Right lobe of liver (tissue), 6 donors: Measurements from ENCODE around the gene PRMT3. TPM values are rescaled to one million over a fixed set of nuclear protein-coding genes. Genes with fewer than 3 reads are reported as not detected.
"Not testable (repeated sequence)": the region's sequence is repeated elsewhere in the genome, so short reads cannot be mapped to it uniquely, and the experiment has no call there.

ENCODE experiments used
- ATAC-seq, 4 donors: fragments of 200-7000 bp; cut with Tn5 transposase; one replicate each; pipeline ENCODE4 v1.9.1; 2020; ENCODE audit warnings: mild to moderate bottlenecking in 4 of 4, moderate library complexity in 4 of 4
- DNase-seq, 3 donors: peaks; one replicate each; pipeline ENCODE4 v3.0.0-alpha.2; 2020
- H3K27ac ChIP-seq, 3 donors: fragments of 200-600 bp; one replicate each; pipeline ENCODE4 v1.8.0; 2022
- H3K27me3 ChIP-seq, 2 donors: fragments of 200-600 bp; one replicate each; pipeline ENCODE4 v1.8.0; 2022
- H3K36me3 ChIP-seq, 4 donors: fragments of 200-600 bp; sonication (generic) in 1 of 4; one replicate each; pipeline versions ENCODE4 v1.5.1 to v1.8.0; 2017 to 2022; ENCODE audit warnings: control low read depth in 1 of 4
- H3K4me1 ChIP-seq, 4 donors: fragments of 200-600 bp; sonication (generic) in 1 of 4; one replicate each; pipeline versions ENCODE4 v1.5.1 to v1.8.0; 2017 to 2022; ENCODE audit warnings: control low read depth in 1 of 4
- H3K4me3 ChIP-seq, 3 donors: fragments of 200-600 bp; one replicate each; pipeline ENCODE4 v1.8.0; 2022
- H3K9me3 ChIP-seq, 4 donors: fragments of 200-600 bp; sonication (generic) in 1 of 4; one replicate each; pipeline versions ENCODE4 v1.5.1 to v1.8.0; 2017 to 2022; ENCODE audit warnings: control low read depth in 1 of 4
- CTCF ChIP-seq, 4 donors: fragments of 200-600 bp in 3 of 4; fragments of 450-650 bp in 1 of 4; IDR thresholded peaks; one replicate each; pipeline versions ENCODE4 v1.5.1 to v1.8.0; 2016 to 2022; ENCODE audit warnings: antibody characterized with exemption in 4 of 4, mild to moderate bottlenecking in 2 of 4
- POLR2A ChIP-seq: fragments of 450-650 bp; IDR thresholded peaks from one replicate; pipeline ENCODE4 v1.6.1; 2017; ENCODE audit warnings: antibody characterized with exemption, mild to moderate bottlenecking
- WGBS: methylation state at CpG from one replicate; pipeline ENCODE4 v1.1.6; 2018; ENCODE audit warnings: low coverage, low lambda C conversion rate; ENCODE audit not compliant: insufficient coverage; ENCODE audit errors: missing lambda C conversion rate; 5-methylcytosine and 5-hydroxymethylcytosine counted together
- intact Hi-C, 2 donors: fragments of 100-400 bp; cut with DNase I; formaldehyde crosslinking; loops; one replicate each; pipeline versions ENCODE4 v1.11.2 to v1.14.1; 2022
- total RNA-seq, 6 experiments: library from RNA; depleted of rRNA in 2 of 6; stranded (reverse); fragments of >200 nt in 2 of 6; fragmentation: NEBNext Ultra II Directional in 3 of 6; extraction: Animal tissue kit (Norgen Biotek cat#: 25700) in 3 of 6; gene quantifications; one replicate each; pipeline versions ENCODE4 v1.1.0 to v1.2.4, GENCODE V29; 2016 to 2023
- donor health status: DM: no; HTN: yes; CAD: no.
- donor health status: DM: no; HTN: no; CAD: no.
- donor health status: DM: no; HTN: no; CAD: no.
- donor health status: DM: no; HTN: yes; CAD: no.
- donor health status: DM: no; HTN: yes; CAD: no.

The PRMT3 gene
- total RNA-seq, 6 experiments from 2014 or later = 3.4 to 11.8 (median 4.6) TPM

DNA sequence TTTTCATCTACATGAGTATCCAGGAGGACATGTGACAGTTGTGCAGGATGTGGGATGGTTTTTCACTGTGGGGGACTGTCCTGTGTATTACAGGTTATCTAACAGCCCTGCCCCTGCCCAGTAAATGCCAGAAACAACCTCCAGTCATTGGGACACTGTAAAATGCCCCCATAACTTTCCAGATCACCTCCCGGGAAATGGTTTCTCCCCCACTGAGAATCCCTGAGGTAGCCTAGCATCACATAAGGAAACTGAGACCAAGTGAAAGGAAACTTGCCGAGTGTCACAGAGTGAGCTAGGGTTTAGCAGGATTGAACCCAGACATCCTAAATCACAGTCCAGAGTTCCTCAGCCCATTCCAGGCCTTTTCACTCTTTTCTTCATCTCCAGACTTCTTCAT lies 163.6 kb downstream of the PRMT3 start:
- intact Hi-C loops = no loop called here
- ATAC-seq = no peak
- 25% methylated on average over 2 of the region's 2 CpGs for WGBS

GRCh38 chr11:20555783-20556182 lies 168.3 kb downstream of the PRMT3 start:
- DNase-seq (no peak), ATAC-seq (no peak)
- intact Hi-C loops = no loop called here
- WGBS = 32% methylated on average over 1 of the region's 3 CpGs
- TF ChIP-seq POLR2A (no peak), CTCF (IDR thresholded peaks at IDR 0.05) (no peak)
- Histone ChIP-seq H3K36me3 (no peaks in the 10 kb centered on the region), H3K4me1 (no peaks in the 10 kb centered on the region), H3K27ac (no peak overlapping the region), H3K27me3 (no peaks in the 10 kb centered on the region), H3K9me3 (no peaks in the 10 kb centered on the region), H3K4me3 (no peak overlapping the region)

More for the DNA sequence above, 163.6 kb downstream of the PRMT3 start:
- Histone ChIP-seq H3K9me3 (no peaks in the 10 kb centered on the region), H3K27ac (no peak overlapping the region), H3K4me1 (no peaks in the 10 kb centered on the region), H3K27me3 (no peaks in the 10 kb centered on the region), H3K36me3 (no peaks in the 10 kb centered on the region), H3K4me3 (no peak overlapping the region)
- DNase-seq = no peak
- TF ChIP-seq POLR2A = no peak
- TF ChIP-seq CTCF (IDR thresholded peaks at IDR 0.05) = no peak

GRCh38 chr11:20556396-20556795 lies 168.9 kb downstream of the PRMT3 start:
- H3K36me3 ChIP-seq, H3K4me3 ChIP-seq, DNase-seq, H3K4me1 ChIP-seq, H3K9me3 ChIP-seq, H3K27ac ChIP-seq, intact Hi-C loops, ATAC-seq, H3K27me3 ChIP-seq: not testable (repeated sequence)

GRCh38 chr11:20558741-20559140 lies 171.2 kb downstream of the PRMT3 start:
- Histone ChIP-seq H3K9me3 (no peaks in the 10 kb centered on the region), H3K27me3 (no peaks in the 10 kb centered on the region), H3K36me3 (no peaks in the 10 kb centered on the region), H3K4me3 (no peak overlapping the region), H3K27ac (no peak overlapping the region), H3K4me1 (no peaks in the 10 kb centered on the region)
- 75% methylated on average over 4 of the region's 4 CpGs for WGBS
- no peak for DNase-seq
- intact Hi-C loops = no loop called here
- ATAC-seq = no peak
- TF ChIP-seq POLR2A (no peak), CTCF (IDR thresholded peaks at IDR 0.05) (no peak)

Other genes starting within 250 kb of the PRMT3 start
- not detected for gene DBX1, start 227.2 kb upstream of the PRMT3 start, total RNA-seq
- gene HTATIP2, start 24.0 kb upstream of the PRMT3 start, total RNA-seq = 100 to 1,000 TPM in 2 of 6 experiments, 10 to 100 TPM in 4; 63.0 to 152 (median 83.3) TPM
- not detected for gene SLC6A5, start 211.9 kb downstream of the PRMT3 start, total RNA-seq